Pancreas (tissue), 10 donors: ENCODE measurements around the gene DCAF11. TPM values are rescaled to one million over a fixed set of nuclear protein-coding genes. Genes with fewer than 3 reads are reported as not detected.
A peak's percentile ranks its signal among the peaks of the same experiment; 100 is the strongest.

Experiments used
- ATAC-seq, 4 donors: fragments of 200-7000 bp; cut with Tn5 transposase; one replicate each; pipeline versions ENCODE4 v1.8.0 to v1.9.1; 2020; ENCODE audit warnings: mild to moderate bottlenecking in 4 of 4, moderate library complexity in 4 of 4
- DNase-seq, 6 donors: peaks; one replicate each; pipeline ENCODE4 v3.0.0-alpha.2; 2020
- FAIRE-seq: peaks from 2 replicates; lab custom pipeline; 2012; peaks lifted over from hg19 to GRCh38; lab: Jason Lieb, UNC
- H3K27ac ChIP-seq, 4 donors: fragments of 200-600 bp; sonication (generic); 1 replicate in 3 of 4; 2 replicates in 1 of 4; pipeline versions ENCODE4 v1.5.0 to v1.8.0; 2020
- H3K27me3 ChIP-seq, 4 donors: fragments of 200-600 bp; one replicate each; pipeline ENCODE4 v1.8.0; 2021
- H3K36me3 ChIP-seq, 3 donors: fragments of 200-600 bp; sonication (generic) in 1 of 3; one replicate each; pipeline versions ENCODE4 v1.5.0 to v1.8.0; 2020 to 2021
- H3K4me1 ChIP-seq, 3 donors: fragments of 200-600 bp; one replicate each; pipeline ENCODE4 v1.8.0; 2021
- H3K4me3 ChIP-seq, 4 donors: fragments of 200-600 bp; sonication (generic) in 2 of 4; one replicate each; pipeline versions ENCODE4 v1.5.0 to v1.8.0; 2020 to 2021
- H3K9me3 ChIP-seq, 4 donors: fragments of 200-600 bp; one replicate each; pipeline ENCODE4 v1.8.0; 2021
- CTCF ChIP-seq, 4 donors: fragments of 200-600 bp; sonication (generic) in 3 of 4; IDR thresholded peaks; one replicate each; pipeline versions ENCODE4 v1.5.0 to v1.8.0; 2021; ENCODE audit warnings: antibody characterized with exemption in 4 of 4
- WGBS, 2 donors: extraction: QIAGEN DNeasy Blood & Tissue Kit; methylation state at CpG; one replicate each; pipeline ENCODE4 v1.1.7; 2013; 5-methylcytosine and 5-hydroxymethylcytosine counted together
- intact Hi-C, 3 donors: fragments of 100-400 bp; cut with DNase I; formaldehyde crosslinking; loops; one replicate each; pipeline versions ENCODE4 v1.11.1 to v1.14.2; 2022
- polyA plus RNA-seq, 2 donors: library from polyadenylated mRNA; stranded (reverse); fragments of 200-250 nt; gene quantifications; one replicate each; pipeline ENCODE4 v1.2.3, GENCODE V29; 2013
- total RNA-seq, 6 donors: library from RNA; stranded (reverse); fragmentation: NEBNext Ultra II Directional in 4 of 6; extraction: Animal tissue kit (Norgen Biotek cat#: 25700) in 4 of 6; gene quantifications; one replicate each; pipeline versions ENCODE4 v1.2.1 to v1.2.4, GENCODE V29; 2021 to 2023
- donor health status: healthy with polysubstance abuse.
- donor health status: DM: no; HTN: no; CAD: no; lungs with moderate emphysema.
- donor health status: DM: no; HTN: no; CAD: no.
- donor health status: control.
- donor health status: control.
- donor health status: Bipolar disorder and iron deficiency.
- donor health status: DM: yes; HTN: yes; CAD: no.
- donor health status: DM: no; HTN: no; CAD: no.
- donor health status: DM: no; HTN: no; CAD: no.
- donor health status: DM: yes; HTN: yes; CAD: no.

Gene DCAF11
- total and polyA plus RNA-seq, 8 donors = 34.2 to 78.9 (median 56.0) TPM

- DNase-seq (no peak), ATAC-seq (no peak), FAIRE-seq (no peak)
- H3K27me3 ChIP-seq = no peaks in the 10 kb centered on the region
- intact Hi-C loops = no loop called here
- WGBS, 2 donors = 13 to 21% methylated on average over 13 of the region's 13 CpGs
- TF ChIP-seq CTCF (IDR thresholded peaks at IDR 0.05) = no peak
- H3K9me3 ChIP-seq = no peaks in the 10 kb centered on the region
- peaks cover 0 to 20% (median 7%) of the 10 kb centered on the region in 3 donors for H3K36me3 ChIP-seq
- peak overlapping the region; percentile 90 to 96 (median 93) for H3K4me3 ChIP-seq
- peak overlapping the region; percentile 70 to 95 (median 82) for H3K27ac ChIP-seq
- peaks cover 14 to 31% (median 22%) of the 10 kb centered on the region in 3 donors for H3K4me1 ChIP-seq
Observed at GRCh38 chr14:24136684-24137528, 22.3 kb downstream of the DCAF11 start.

- WGBS, 2 donors = 84 to 91% methylated on average over 8 of the region's 8 CpGs
- intact Hi-C loops = no loop called here
- H3K27me3 ChIP-seq = no peaks in the 10 kb centered on the region
- peak in 1 of 6 donors; percentile 32 for DNase-seq
- peaks cover 7 to 24% (median 23%) of the 10 kb centered on the region in 3 donors for H3K4me1 ChIP-seq
- no peak for ATAC-seq
- no peak for TF ChIP-seq CTCF (IDR thresholded peaks at IDR 0.05)
- no peaks in the 10 kb centered on the region for H3K9me3 ChIP-seq
- H3K36me3 ChIP-seq = peaks cover 0 to 20% (median 7%) of the 10 kb centered on the region in 3 donors
- no peak overlapping the region for H3K4me3 ChIP-seq
- FAIRE-seq = no peak
- H3K27ac ChIP-seq = no peak overlapping the region
Observed at GRCh38 chr14:24137529-24138395, 23.2 kb downstream of the DCAF11 start.

GRCh38 chr14:24138396-24139271 lies 24.1 kb downstream of the DCAF11 start:
- Histone ChIP-seq H3K4me1 (peaks cover 7 to 24% (median 23%) of the 10 kb centered on the region in 3 donors), H3K36me3 (peaks cover 0 to 20% (median 7%) of the 10 kb centered on the region in 3 donors), H3K4me3 (no peak overlapping the region), H3K27ac (no peak overlapping the region), H3K9me3 (no peaks in the 10 kb centered on the region), H3K27me3 (no peaks in the 10 kb centered on the region)
- ATAC-seq = no peak
- 67 to 69% methylated on average over 13 of the region's 13 CpGs for WGBS, 2 donors
- DNase-seq = peak in 1 of 6 donors; percentile 49
- FAIRE-seq = no peak
- no peak for TF ChIP-seq CTCF (IDR thresholded peaks at IDR 0.05)
- intact Hi-C loops = no loop called here

GRCh38 chr14:24139272-24139934 lies 24.8 kb downstream of the DCAF11 start:
- no peak for FAIRE-seq
- Histone ChIP-seq H3K36me3 (peaks cover 0 to 20% (median 7%) of the 10 kb centered on the region in 3 donors), H3K27ac (peak overlapping the region in 1 of 4 donors; percentile 86), H3K4me3 (peak overlapping the region in 2 of 4 donors; percentile 1 to 63), H3K9me3 (no peaks in the 10 kb centered on the region), H3K27me3 (no peaks in the 10 kb centered on the region), H3K4me1 (peaks cover 7 to 24% (median 24%) of the 10 kb centered on the region in 3 donors)
- intact Hi-C loops = no loop called here
- WGBS, 2 donors = 55 to 60% methylated on average over 9 of the region's 9 CpGs
- peak in 1 of 6 donors; percentile 55 for DNase-seq
- TF ChIP-seq CTCF (IDR thresholded peaks at IDR 0.05) = no peak
- ATAC-seq = no peak
